RWPE2 (cell line): ENCODE measurements around the gene GJD3.
"Not testable (repeated sequence)": the region's sequence is repeated elsewhere in the genome, so short reads cannot be mapped to it uniquely, and the experiment has no call there.

Experiments
- ATAC-seq: fragments of 200-7000 bp; cut with Tn5 transposase; 3 replicates; pipeline ENCODE4 v1.9.1; 2021; ENCODE audit warnings: low read depth
- DNase-seq: peaks from one replicate; pipeline ENCODE4 v3.0.0-alpha.2; 2020; ENCODE audit warnings: low spot score
- H3K27ac ChIP-seq: fragments of 450-650 bp; 2 replicates; pipeline ENCODE4 v1.5.1; 2017; ENCODE audit warnings: mild to moderate bottlenecking; ENCODE audit not compliant: poor library complexity, severe bottlenecking
- H3K27me3 ChIP-seq: fragments of 250-450 bp; sonication (Bioruptor Pico); 2 replicates; pipeline ENCODE4 v1.5.1; 2021; ENCODE audit warnings: mild to moderate bottlenecking, moderate library complexity; ENCODE audit not compliant: insufficient read depth, poor library complexity, severe bottlenecking
- H3K36me3 ChIP-seq: fragments of 250-450 bp; sonication (Bioruptor Pico); 2 replicates; pipeline ENCODE4 v1.5.1; 2020; ENCODE audit warnings: low read depth, mild to moderate bottlenecking, moderate library complexity
- H3K4me1 ChIP-seq: fragments of 250-450 bp; sonication (Bioruptor Pico); 2 replicates; pipeline ENCODE4 v1.5.1; 2021; ENCODE audit warnings: mild to moderate bottlenecking, moderate library complexity; ENCODE audit not compliant: insufficient read depth, poor library complexity, severe bottlenecking
- H3K4me3 ChIP-seq: fragments of 250-450 bp; sonication (Bioruptor Pico); 2 replicates; pipeline ENCODE4 v1.5.1; 2021; ENCODE audit warnings: mild to moderate bottlenecking, moderate library complexity; ENCODE audit not compliant: severe bottlenecking
- H3K9me3 ChIP-seq: fragments of 250-450 bp; sonication (Bioruptor Pico); 2 replicates; pipeline ENCODE4 v1.5.1; 2021; ENCODE audit warnings: mild to moderate bottlenecking, moderate library complexity; ENCODE audit not compliant: severe bottlenecking
- TF ChIP-seq, protein P1 (sequence below): fragments of 450-650 bp; IDR thresholded peaks from one replicate; pipeline ENCODE4 v1.5.1; 2017; ENCODE audit warnings: mild to moderate bottlenecking, moderate library complexity; ENCODE audit not compliant: poor library complexity, severe bottlenecking

The GJD3 gene, protein sequence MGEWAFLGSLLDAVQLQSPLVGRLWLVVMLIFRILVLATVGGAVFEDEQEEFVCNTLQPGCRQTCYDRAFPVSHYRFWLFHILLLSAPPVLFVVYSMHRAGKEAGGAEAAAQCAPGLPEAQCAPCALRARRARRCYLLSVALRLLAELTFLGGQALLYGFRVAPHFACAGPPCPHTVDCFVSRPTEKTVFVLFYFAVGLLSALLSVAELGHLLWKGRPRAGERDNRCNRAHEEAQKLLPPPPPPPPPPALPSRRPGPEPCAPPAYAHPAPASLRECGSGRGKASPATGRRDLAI

DNA sequence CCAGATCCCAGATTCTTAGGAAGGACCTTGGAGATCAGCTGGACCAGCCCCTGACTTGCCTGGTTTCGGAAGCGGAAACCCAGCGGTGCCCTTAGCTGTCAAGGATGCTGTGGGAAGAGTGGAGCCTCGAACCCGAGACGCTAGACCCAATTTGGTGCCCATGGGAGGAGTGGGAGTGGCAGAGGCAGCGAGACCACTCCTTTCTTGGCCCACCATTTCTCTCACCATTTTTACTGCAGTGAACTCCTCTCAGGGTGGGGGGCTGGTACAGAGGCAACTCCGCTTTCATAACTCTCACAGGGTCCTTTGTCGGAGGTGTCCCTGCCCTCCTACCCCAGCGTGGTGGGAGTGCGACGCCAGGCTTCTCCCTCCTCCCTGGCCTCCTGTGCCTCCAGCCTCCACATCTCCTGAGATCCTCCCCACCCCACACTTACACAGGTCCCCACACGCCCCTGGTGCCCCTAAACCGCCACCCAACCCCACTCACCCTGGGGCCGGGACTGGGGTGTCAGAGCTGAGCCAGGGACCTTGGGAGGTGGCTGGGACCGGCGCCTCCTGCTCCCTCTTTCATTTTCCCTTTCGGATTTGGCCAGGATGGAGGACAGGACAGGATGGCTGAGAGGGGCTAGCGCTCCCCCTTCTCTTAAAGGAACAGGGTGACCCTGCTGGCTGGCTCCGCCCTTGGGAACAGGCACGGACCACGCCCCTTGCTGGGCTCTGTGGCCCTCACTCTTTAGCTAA is at the start of gene GJD3:
Gene GJD3 (minus strand): TSS at position 617 of the 741 bp plus-strand sequence. CDS start 922 bp downstream, outside the sequence.
- H3K4me3 ChIP-seq, result no peak within 1 kb of the TSS
- DNase-seq (no peak), ATAC-seq (no peak)
- H3K27ac ChIP-seq, result no peak within 1 kb of the TSS
- H3K36me3 ChIP-seq, result no peaks in the 10 kb centered on the region
- no peaks in the 10 kb centered on the region for H3K9me3 ChIP-seq
- H3K27me3 ChIP-seq, result no peaks in the 10 kb centered on the region
- TF ChIP-seq, protein P1, sequence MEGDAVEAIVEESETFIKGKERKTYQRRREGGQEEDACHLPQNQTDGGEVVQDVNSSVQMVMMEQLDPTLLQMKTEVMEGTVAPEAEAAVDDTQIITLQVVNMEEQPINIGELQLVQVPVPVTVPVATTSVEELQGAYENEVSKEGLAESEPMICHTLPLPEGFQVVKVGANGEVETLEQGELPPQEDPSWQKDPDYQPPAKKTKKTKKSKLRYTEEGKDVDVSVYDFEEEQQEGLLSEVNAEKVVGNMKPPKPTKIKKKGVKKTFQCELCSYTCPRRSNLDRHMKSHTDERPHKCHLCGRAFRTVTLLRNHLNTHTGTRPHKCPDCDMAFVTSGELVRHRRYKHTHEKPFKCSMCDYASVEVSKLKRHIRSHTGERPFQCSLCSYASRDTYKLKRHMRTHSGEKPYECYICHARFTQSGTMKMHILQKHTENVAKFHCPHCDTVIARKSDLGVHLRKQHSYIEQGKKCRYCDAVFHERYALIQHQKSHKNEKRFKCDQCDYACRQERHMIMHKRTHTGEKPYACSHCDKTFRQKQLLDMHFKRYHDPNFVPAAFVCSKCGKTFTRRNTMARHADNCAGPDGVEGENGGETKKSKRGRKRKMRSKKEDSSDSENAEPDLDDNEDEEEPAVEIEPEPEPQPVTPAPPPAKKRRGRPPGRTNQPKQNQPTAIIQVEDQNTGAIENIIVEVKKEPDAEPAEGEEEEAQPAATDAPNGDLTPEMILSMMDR, result no peak
- H3K4me1 ChIP-seq, result no peaks in the 10 kb centered on the region

DNA sequence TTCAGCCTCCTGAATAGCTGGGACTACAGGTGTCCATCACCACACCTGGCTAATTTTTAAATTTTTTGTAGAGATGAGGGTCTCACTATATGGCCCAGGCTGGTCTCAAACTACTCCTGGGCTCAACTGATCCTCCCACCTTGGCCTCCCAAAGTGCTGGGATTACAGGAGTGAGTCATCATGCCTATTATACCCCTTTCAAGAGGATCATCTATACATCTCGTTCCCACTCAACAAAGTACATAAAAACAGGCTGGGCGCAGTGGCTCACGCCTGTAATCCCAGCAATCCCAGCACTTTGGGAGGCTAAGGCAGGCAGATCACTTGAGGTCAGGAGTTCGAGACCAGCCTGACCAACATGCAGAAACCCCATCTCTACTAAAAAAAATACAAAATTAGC is 49.8 kb upstream of the GJD3 start:
- not testable (repeated sequence) for DNase-seq, H3K4me3 ChIP-seq, H3K27ac ChIP-seq, H3K27me3 ChIP-seq, ATAC-seq, H3K9me3 ChIP-seq
- peaks cover 75% of the 10 kb centered on the region for H3K36me3 ChIP-seq
- H3K4me1 ChIP-seq, result peaks cover 20% of the 10 kb centered on the region

DNA sequence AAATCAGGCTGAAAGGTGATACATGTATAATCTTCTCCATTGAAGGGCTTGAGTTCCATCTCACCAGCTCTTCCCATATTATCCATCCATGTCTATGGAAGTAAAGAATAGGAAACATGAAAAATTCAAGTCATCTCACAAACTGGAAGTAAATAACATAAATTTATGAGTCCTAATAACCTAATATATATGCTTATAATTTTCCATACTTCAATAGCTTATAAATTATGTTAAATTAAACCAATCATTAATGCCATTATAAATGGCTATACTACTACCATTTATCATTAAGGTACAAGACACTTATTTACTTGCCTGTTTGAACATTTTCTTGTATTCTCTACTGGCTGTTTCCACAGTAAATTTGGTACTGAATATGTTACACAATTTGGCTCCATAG is 48.3 kb upstream of the GJD3 start:
- TF ChIP-seq, protein P1, result no peak
- no peaks in the 10 kb centered on the region for H3K9me3 ChIP-seq
- H3K27me3 ChIP-seq, result no peaks in the 10 kb centered on the region
- H3K36me3 ChIP-seq, result peaks cover 89% of the 10 kb centered on the region
- H3K27ac ChIP-seq, result no peak overlapping the region
- H3K4me3 ChIP-seq, result no peak overlapping the region
- DNase-seq (no peak), ATAC-seq (no peak)
- H3K4me1 ChIP-seq, result peaks cover 16% of the 10 kb centered on the region

DNA sequence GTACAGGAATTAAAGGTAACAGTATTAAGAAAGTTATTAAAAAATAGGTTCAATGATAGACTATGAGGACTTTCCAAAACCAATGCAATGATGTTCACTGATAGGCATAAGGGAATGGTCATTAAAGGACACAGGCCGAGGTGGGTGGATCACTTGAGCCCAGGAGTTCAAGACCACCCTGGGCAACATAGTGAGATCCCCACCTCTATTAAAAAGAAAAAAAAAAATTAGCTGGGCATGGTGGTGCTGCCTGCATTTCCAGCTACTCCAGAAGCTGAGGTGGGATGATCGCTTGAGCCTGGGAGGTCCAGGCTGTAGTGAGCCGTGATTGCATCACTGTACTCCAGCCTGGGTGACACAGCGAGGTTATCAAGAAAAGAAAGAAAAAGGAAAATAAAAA is 47.3 kb upstream of the GJD3 start:
- ATAC-seq (no peak), DNase-seq (no peak)
- no peak overlapping the region for H3K27ac ChIP-seq
- peaks cover 100% of the 10 kb centered on the region for H3K36me3 ChIP-seq
- H3K4me1 ChIP-seq, result peaks cover 16% of the 10 kb centered on the region
- no peaks in the 10 kb centered on the region for H3K9me3 ChIP-seq
- TF ChIP-seq, protein P1, result no peak
- no peaks in the 10 kb centered on the region for H3K27me3 ChIP-seq
- H3K4me3 ChIP-seq, result no peak overlapping the region

DNA sequence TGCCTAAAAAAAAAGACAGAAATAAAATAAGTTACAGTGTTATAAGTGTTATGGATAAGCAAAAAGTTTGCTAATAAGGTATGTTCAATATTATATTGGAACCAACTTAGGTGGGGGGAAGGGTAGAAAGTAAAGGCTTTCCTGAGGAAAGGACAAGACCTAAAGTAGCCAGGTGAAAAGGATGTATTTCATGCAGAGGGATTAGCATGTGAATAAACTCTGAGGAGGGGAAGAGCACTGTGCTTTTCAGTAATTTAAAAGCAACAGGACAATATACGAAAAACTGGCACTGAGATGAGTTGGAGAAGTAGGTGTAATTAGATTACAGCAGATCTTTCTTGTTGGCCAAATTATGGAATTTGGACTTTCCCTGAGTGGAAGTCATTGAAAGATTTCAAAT is 45.5 kb upstream of the GJD3 start:
- TF ChIP-seq, protein P1, result no peak
- ATAC-seq, result no peak
- H3K4me3 ChIP-seq, result no peak overlapping the region
- peaks cover 100% of the 10 kb centered on the region for H3K36me3 ChIP-seq
- no peaks in the 10 kb centered on the region for H3K9me3 ChIP-seq
- H3K27me3 ChIP-seq, result no peaks in the 10 kb centered on the region
- DNase-seq, result no peak
- no peaks in the 10 kb centered on the region for H3K4me1 ChIP-seq
- H3K27ac ChIP-seq, result no peak overlapping the region

DNA sequence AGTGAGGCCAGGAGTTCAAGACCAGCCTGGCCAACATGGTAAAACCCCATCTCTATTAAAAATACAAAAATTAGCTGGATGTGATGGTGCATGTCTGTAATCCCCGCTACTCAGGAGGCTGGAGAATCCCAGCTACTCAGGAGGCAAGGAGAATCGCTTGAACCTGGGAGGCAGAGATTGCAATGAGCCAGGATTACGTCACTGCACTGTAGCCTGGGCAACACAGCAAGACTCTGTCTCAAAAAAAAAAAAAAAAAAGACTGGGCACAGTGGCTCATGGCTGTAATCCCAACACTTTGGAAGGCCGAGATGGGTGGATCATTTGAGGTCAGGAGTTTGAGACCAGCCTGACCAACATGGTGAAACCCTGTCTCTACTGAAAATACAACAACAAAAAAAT is 45.0 kb upstream of the GJD3 start:
- ATAC-seq, DNase-seq, H3K27me3 ChIP-seq, H3K27ac ChIP-seq, H3K4me3 ChIP-seq, H3K4me1 ChIP-seq, H3K9me3 ChIP-seq: not testable (repeated sequence)
- peaks cover 100% of the 10 kb centered on the region for H3K36me3 ChIP-seq
